Aorta (tissue), 5 donors: Measurements from ENCODE around the gene BUD23. TPM values are rescaled to one million over a fixed set of nuclear protein-coding genes. Genes with fewer than 3 reads are reported as not detected.

ENCODE experiments used
- ATAC-seq: fragments of 200-7000 bp; cut with Tn5 transposase; one replicate; pipeline ENCODE4 v1.9.1; 2022; ENCODE audit warnings: moderate library complexity; ENCODE audit not compliant: low FRiP score
- DNase-seq, 2 donors: peaks; one replicate each; pipeline ENCODE4 v3.0.0-alpha.2; 2020
- H3K27ac ChIP-seq, 2 donors: one replicate each; pipeline ENCODE4 v1.5.1; 2013; ENCODE audit warnings: low read length in 2 of 2, mild to moderate bottlenecking in 2 of 2, moderate library complexity in 2 of 2, control low read depth in 1 of 2, inconsistent platforms in 1 of 2, low read depth in 1 of 2
- H3K27me3 ChIP-seq, 2 donors: one replicate each; pipeline ENCODE4 v1.6.1; 2013; ENCODE audit warnings: control low read depth in 1 of 2, low read length in 1 of 2, mild to moderate bottlenecking in 1 of 2, moderate library complexity in 1 of 2; ENCODE audit not compliant: insufficient read depth in 2 of 2, control insufficient read depth in 1 of 2
- H3K36me3 ChIP-seq, 2 donors: one replicate each; pipeline ENCODE4 v1.6.1; 2013; ENCODE audit warnings: control low read depth in 1 of 2, low read length in 1 of 2, mild to moderate bottlenecking in 1 of 2; ENCODE audit not compliant: insufficient read depth in 2 of 2, control insufficient read depth in 1 of 2
- H3K4me1 ChIP-seq, 2 donors: one replicate each; pipeline ENCODE4 v1.6.1; 2013; ENCODE audit warnings: low read length in 2 of 2, control low read depth in 1 of 2, mild to moderate bottlenecking in 1 of 2, moderate library complexity in 1 of 2; ENCODE audit not compliant: insufficient read depth in 2 of 2, control insufficient read depth in 1 of 2
- H3K4me3 ChIP-seq, 2 donors: one replicate each; pipeline ENCODE4 v1.5.1; 2013; ENCODE audit warnings: low read length in 2 of 2, control low read depth in 1 of 2, mild to moderate bottlenecking in 1 of 2
- H3K9me3 ChIP-seq: one replicate; pipeline ENCODE4 v1.6.1; 2013; ENCODE audit warnings: mild to moderate bottlenecking, low read length; ENCODE audit not compliant: control insufficient read depth
- WGBS, 2 donors: extraction: QIAGEN DNeasy Blood & Tissue Kit; methylation state at CpG; one replicate each; pipeline ENCODE4 v1.1.7; 2013; 5-methylcytosine and 5-hydroxymethylcytosine counted together
- intact Hi-C, 2 donors: fragments of 100-400 bp; cut with DNase I; formaldehyde crosslinking; loops; one replicate each; pipeline versions ENCODE4 v1.14.2 to v1.15.0; 2022
- long read RNA-seq, 2 donors: library from polyadenylated mRNA; unstranded; transcript quantifications; one replicate each; pipeline ENCODE4 v2.0.0, GENCODE V29; 2020 to 2021
- polyA plus RNA-seq, 2 donors: library from polyadenylated mRNA; stranded (reverse); fragments of 200-250 nt; gene quantifications; one replicate each; pipeline ENCODE4 v1.2.3, GENCODE V29; 2013
- total RNA-seq, 2 donors: library from RNA; stranded (reverse); fragmentation: NEBNext Ultra II Directional; extraction: Animal tissue kit (Norgen Biotek cat#: 25700); gene quantifications; one replicate each; pipeline ENCODE4 v1.2.1, GENCODE V29; 2021
- donor health status: healthy with polysubstance abuse.
- donor health status: Bipolar disorder and iron deficiency.
- donor health status: DM: no; HTN: no; CAD: no.
- donor health status: DM: no; HTN: no; CAD: no.
- donor health status: DM: yes; HTN: yes; CAD: no.

Gene BUD23, protein sequence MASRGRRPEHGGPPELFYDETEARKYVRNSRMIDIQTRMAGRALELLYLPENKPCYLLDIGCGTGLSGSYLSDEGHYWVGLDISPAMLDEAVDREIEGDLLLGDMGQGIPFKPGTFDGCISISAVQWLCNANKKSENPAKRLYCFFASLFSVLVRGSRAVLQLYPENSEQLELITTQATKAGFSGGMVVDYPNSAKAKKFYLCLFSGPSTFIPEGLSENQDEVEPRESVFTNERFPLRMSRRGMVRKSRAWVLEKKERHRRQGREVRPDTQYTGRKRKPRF
- total RNA-seq (10 to 100 TPM; 39.0 to 39.6 TPM), polyA plus RNA-seq (10 to 100 TPM; 48.1 to 60.7 TPM)
- long read RNA-seq, donor 1, transcript BUD23-201 (12 exons, 1,230 nt), result major isoform, 75 of 125 reads
- long read RNA-seq, donor 1, transcript BUD23-215 (2 exons, 3,886 nt), result minor isoform, 7 of 125 reads
- long read RNA-seq, donor 1, partial matches to known transcripts, result 4 of 125 reads
- long read RNA-seq, donor 1, other reads (novel, unspliced or antisense), result 37 of 125 reads
- long read RNA-seq, donor 2, transcript BUD23-201 (12 exons, 1,230 nt), result major isoform, 10 of 20 reads
- long read RNA-seq, donor 2, partial matches to known transcripts, result 2 of 20 reads
- long read RNA-seq, donor 2, other reads (novel, unspliced or antisense), result 5 of 20 reads

DNA sequence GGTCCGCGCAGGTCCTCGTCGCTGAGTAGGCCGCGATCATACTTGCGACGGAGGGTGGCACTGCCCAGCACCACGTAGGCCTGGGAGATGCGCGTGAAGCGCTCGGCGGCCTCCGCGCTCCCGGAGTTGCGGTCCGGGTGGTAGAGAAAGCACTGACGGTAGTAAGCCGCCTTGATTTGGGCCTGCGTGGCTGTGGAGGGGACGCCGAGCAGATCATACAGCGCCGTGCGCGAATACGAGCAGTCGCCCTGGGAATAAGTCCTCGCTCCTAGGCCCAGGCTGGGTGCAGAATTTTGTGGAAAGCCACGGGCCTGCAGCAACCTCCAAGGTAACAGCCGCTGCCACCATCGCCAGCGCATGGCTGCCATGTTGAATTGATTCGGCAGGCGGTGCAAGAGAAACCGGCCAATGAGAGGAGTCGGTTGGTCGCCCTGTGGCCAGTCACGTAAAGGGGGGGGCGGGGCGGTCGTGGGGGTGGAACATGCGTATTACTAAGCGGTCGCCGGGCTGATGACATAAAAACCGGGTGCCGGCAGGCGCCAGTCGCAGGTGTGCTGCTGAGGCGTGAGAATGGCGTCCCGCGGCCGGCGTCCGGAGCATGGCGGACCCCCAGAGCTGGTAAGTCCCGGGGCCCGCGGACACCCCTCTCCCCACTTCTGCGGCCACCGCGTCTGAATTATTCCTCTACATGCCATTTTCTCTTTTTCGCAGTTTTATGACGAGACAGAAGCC lies at the start of gene BUD23, which contains the start of gene DNAJC30:
Gene BUD23 (plus strand): TSS at position 542 of the 732 bp plus-strand sequence. CDS start 29 bp downstream, at position 571.
Gene DNAJC30 (minus strand): TSS at position 398 of the 732 bp plus-strand sequence. CDS start 30 bp downstream, at position 368.
- ATAC-seq (peak; percentile 97), DNase-seq (peak; percentile 98 to 99)
- Histone ChIP-seq H3K27ac (peak within 1 kb of the TSS in 1 of 2 donors; percentile 70), H3K36me3 (peaks cover 0 to 6% of the 10 kb centered on the region in 2 donors), H3K9me3 (no peaks in the 10 kb centered on the region), H3K27me3 (no peaks in the 10 kb centered on the region), H3K4me1 (peaks cover 2 to 3% of the 10 kb centered on the region in 2 donors), H3K4me3 (peak within 1 kb of the TSS; percentile 75 to 83)
- 0% methylated on average over 67 to 68 of the region's 68 CpGs for WGBS, 2 donors
- intact Hi-C loops, result loop anchor here in 1 of 2 donors (2.0 kb wide), 1 partner anchor 38 kb away; no protein-coding TSS in a partner anchor

GRCh38 chr7:73633844-73634243 lies 49.6 kb upstream of the BUD23 start:
- DNase-seq (no peak), ATAC-seq (no peak)
- no peak overlapping the region for H3K4me3 ChIP-seq
- H3K36me3 ChIP-seq, result no peaks in the 10 kb centered on the region
- H3K4me1 ChIP-seq, result no peaks in the 10 kb centered on the region
- no peaks in the 10 kb centered on the region for H3K27me3 ChIP-seq
- H3K9me3 ChIP-seq, result no peaks in the 10 kb centered on the region
- intact Hi-C loops, result no loop called here
- 67 to 74% methylated on average over 8 of the region's 8 CpGs for WGBS, 2 donors
- H3K27ac ChIP-seq, result no peak overlapping the region

DNA sequence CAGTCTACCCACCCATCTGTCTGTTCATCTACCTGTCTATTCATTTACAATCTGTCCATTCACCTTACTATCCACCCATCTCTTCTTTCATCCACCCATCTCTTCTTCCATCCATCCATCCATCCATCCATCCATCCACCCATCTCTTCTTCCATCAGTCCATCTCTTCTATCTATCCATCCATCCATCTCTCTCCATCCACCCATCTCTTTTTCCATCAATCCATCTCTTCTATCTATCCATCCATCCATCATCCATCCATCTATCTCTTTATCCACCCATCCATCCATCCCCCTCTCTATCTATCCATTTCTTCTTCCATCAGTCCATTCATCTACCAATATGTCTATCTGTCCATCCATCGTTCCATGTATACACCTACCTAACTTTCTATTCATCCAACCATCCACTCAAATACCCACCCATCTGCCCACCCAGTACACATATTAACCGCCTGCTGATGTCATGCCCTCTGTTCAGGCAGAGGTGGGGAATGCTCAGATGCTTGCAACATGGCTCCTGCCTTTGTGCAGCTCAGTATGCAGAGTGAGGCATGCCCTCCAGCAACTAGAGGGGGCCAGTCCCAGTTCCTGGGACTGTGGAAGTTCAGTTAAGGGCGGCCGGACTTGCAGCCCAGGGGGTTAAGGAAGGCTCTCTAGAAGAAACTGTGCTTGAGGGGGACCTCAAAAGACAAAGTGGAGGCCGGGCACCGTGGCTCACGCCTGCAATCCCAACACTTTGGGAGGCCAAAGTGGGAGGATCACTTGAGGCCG lies 47.8 kb upstream of the BUD23 start:
- H3K27me3 ChIP-seq, result no peaks in the 10 kb centered on the region
- intact Hi-C loops, result no loop called here
- ATAC-seq, result no peak
- 83 to 87% methylated on average over 8 of the region's 8 CpGs for WGBS, 2 donors
- no peak overlapping the region for H3K27ac ChIP-seq
- no peaks in the 10 kb centered on the region for H3K4me1 ChIP-seq
- DNase-seq, result no peak
- no peak overlapping the region for H3K4me3 ChIP-seq
- H3K9me3 ChIP-seq, result no peaks in the 10 kb centered on the region
- H3K36me3 ChIP-seq, result no peaks in the 10 kb centered on the region

GRCh38 chr7:73638911-73639310 lies 44.5 kb upstream of the BUD23 start:
- intact Hi-C loops, result no loop called here
- no peak for ATAC-seq
- H3K27me3 ChIP-seq, result no peaks in the 10 kb centered on the region

GRCh38 chr7:73642834-73643233 lies 40.6 kb upstream of the BUD23 start:
- Histone ChIP-seq H3K27me3 (no peaks in the 10 kb centered on the region), H3K36me3 (no peaks in the 10 kb centered on the region), H3K27ac (no peak overlapping the region), H3K4me1 (no peaks in the 10 kb centered on the region), H3K9me3 (peaks cover 6% of the 10 kb centered on the region), H3K4me3 (no peak overlapping the region)
- DNase-seq (no peak), ATAC-seq (no peak)
- intact Hi-C loops, result no loop called here
- WGBS, 2 donors, result 35 to 48% methylated on average over 2 of the region's 2 CpGs

More at GRCh38 chr7:73638911-73639310, 44.5 kb upstream of the BUD23 start:
- no peak overlapping the region for H3K4me3 ChIP-seq
- no peak for DNase-seq
- peaks cover 6% of the 10 kb centered on the region for H3K9me3 ChIP-seq
- 67 to 70% methylated on average over 3 of the region's 3 CpGs for WGBS, 2 donors
- no peaks in the 10 kb centered on the region for H3K36me3 ChIP-seq
- no peak overlapping the region for H3K27ac ChIP-seq
- no peaks in the 10 kb centered on the region for H3K4me1 ChIP-seq

- intact Hi-C loops, result no loop called here
- 58 to 61% methylated on average over 5 of the region's 5 CpGs for WGBS, 2 donors
- no peaks in the 10 kb centered on the region for H3K27me3 ChIP-seq
These were observed 38.6 kb upstream of the BUD23 start for GRCh38 chr7:73644688-73645286.

DNA sequence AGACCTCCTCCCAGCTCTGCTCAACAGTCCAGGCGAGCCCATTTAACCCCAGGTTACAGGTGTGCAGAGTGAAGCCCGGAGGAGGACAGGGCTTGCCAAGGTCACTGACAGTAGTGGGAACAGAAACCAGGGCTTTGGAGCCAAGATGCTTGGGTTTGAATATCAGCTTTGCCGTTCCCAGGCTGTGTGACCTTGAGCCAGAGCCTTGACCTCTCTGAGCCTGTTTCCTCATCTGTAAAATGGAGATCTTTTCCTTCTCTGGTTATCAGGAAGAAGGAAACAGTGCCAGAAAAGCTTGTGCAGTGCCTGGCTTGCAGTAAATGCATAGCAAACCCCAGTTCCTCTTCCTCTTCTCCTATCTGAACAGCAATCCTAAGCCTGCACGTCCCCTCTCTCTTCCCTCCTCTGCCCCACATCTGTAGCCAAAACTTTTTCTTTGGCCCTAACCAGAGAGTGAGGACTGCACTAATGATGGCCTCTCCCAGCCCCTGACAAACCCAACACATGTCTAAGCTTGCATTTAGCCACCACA lies 37.7 kb upstream of the BUD23 start:
- Histone ChIP-seq H3K9me3 (peaks cover 6% of the 10 kb centered on the region), H3K36me3 (no peaks in the 10 kb centered on the region), H3K4me1 (no peaks in the 10 kb centered on the region), H3K27me3 (no peaks in the 10 kb centered on the region), H3K4me3 (no peak overlapping the region), H3K27ac (no peak overlapping the region)
- ATAC-seq (no peak), DNase-seq (no peak)
- intact Hi-C loops, result no loop called here
- WGBS, 2 donors, result 53 to 67% methylated on average over 4 of the region's 4 CpGs

More at GRCh38 chr7:73644688-73645286, 38.6 kb upstream of the BUD23 start:
- DNase-seq (no peak), ATAC-seq (peak; percentile 45)
- Histone ChIP-seq H3K4me3 (no peak overlapping the region), H3K4me1 (no peaks in the 10 kb centered on the region), H3K9me3 (peaks cover 6% of the 10 kb centered on the region), H3K36me3 (no peaks in the 10 kb centered on the region), H3K27ac (no peak overlapping the region)
